IMR-90 (cell line): ENCODE measurements around the gene C1orf159. TPM values are rescaled to one million over a fixed set of nuclear protein-coding genes. Genes with fewer than 3 reads are reported as not detected.

Source experiments
- ATAC-seq: fragments of 200-7000 bp; cut with Tn5 transposase; 2 replicates; pipeline ENCODE4 v1.9.1; 2020; ENCODE audit warnings: low read depth, mild to moderate bottlenecking, moderate library complexity
- BruUV-seq: library from RNA; stranded (reverse); fragments of 400-500 nt; replicated peaks from 2 replicates; lab custom pipeline; 2021; lab: Mats Ljungman, UMichigan
- CTCF ChIA-PET: fragments of 300-600 bp; formaldehyde crosslinking; extraction: SDS; loops from one replicate; lab custom pipeline; 2021; ENCODE audit warnings: antibody characterized with exemption; lab: Yijun Ruan, JAX
- POLR2A ChIA-PET: fragments of 300-600 bp; sonication (Branson Sonifier 250); formaldehyde crosslinking; loops from one replicate; lab custom pipeline; 2022; ENCODE audit warnings: antibody characterized with exemption; ENCODE audit not compliant: unreplicated experiment; lab: Charles Lee
- DNase-seq: peaks from one replicate; pipeline ENCODE4 v3.0.0; 2013
- H2AFZ ChIP-seq: replicated peaks from 2 replicates; pipeline ENCODE3; 2013; ENCODE audit warnings: low read length, mild to moderate bottlenecking; ENCODE audit not compliant: poor library complexity
- H2AK5ac ChIP-seq: 2 replicates; pipeline ENCODE4 v1.6.1; 2013; ENCODE audit warnings: low read depth, low read length, inconsistent platforms
- H2AK9ac ChIP-seq: replicated peaks from 2 replicates; pipeline ENCODE3; 2013; ENCODE audit warnings: mild to moderate bottlenecking, low read depth, low read length, moderate library complexity; ENCODE audit not compliant: poor library complexity
- H2BK120ac ChIP-seq: 2 replicates; pipeline ENCODE4 v1.6.1; 2013; ENCODE audit warnings: low read depth, low read length, inconsistent platforms
- H2BK15ac ChIP-seq: 3 replicates; pipeline ENCODE4 v1.6.1; 2013; ENCODE audit warnings: low read depth, low read length, inconsistent platforms
- H2BK20ac ChIP-seq: 2 replicates; pipeline ENCODE4 v1.6.1; 2013; ENCODE audit warnings: low read depth, mild to moderate bottlenecking, inconsistent platforms, low read length, moderate library complexity
- H2BK5ac ChIP-seq: 2 replicates; pipeline ENCODE4 v1.6.1; 2013; ENCODE audit warnings: mild to moderate bottlenecking, low read depth, low read length, inconsistent platforms; ENCODE audit not compliant: poor library complexity, severe bottlenecking
- H3K14ac ChIP-seq: replicated peaks from 2 replicates; pipeline ENCODE4 v1.6.1; 2013; ENCODE audit warnings: low read depth, low read length, inconsistent platforms
- H3K18ac ChIP-seq: 2 replicates; pipeline ENCODE4 v1.6.1; 2013; ENCODE audit warnings: low read depth, low read length, control low read depth
- H3K23ac ChIP-seq: 2 replicates; pipeline ENCODE4 v1.6.1; 2013; ENCODE audit warnings: low read depth, low read length, inconsistent platforms
- H3K27ac ChIP-seq: 2 replicates; pipeline ENCODE4 v1.5.1; 2013; ENCODE audit warnings: mild to moderate bottlenecking, control low read depth, low read length; ENCODE audit not compliant: insufficient read depth
- H3K27me3 ChIP-seq: 2 replicates; pipeline ENCODE4 v1.6.1; 2013; ENCODE audit warnings: low read length; ENCODE audit not compliant: control insufficient read depth, insufficient read depth
- H3K36me3 ChIP-seq: 2 replicates; pipeline ENCODE4 v1.6.1; 2013; ENCODE audit warnings: low read length, mixed read lengths; ENCODE audit not compliant: control insufficient read depth, insufficient read depth
- H3K4ac ChIP-seq: 2 replicates; pipeline ENCODE4 v1.6.1; 2013; ENCODE audit warnings: low read depth, low read length, inconsistent platforms
- H3K4me1 ChIP-seq: 2 replicates; pipeline ENCODE4 v1.6.1; 2013; ENCODE audit warnings: low read length, mixed read lengths; ENCODE audit not compliant: control insufficient read depth, insufficient read depth
- H3K4me2 ChIP-seq: 2 replicates; pipeline ENCODE4 v1.6.1; 2013; ENCODE audit warnings: low read depth, mild to moderate bottlenecking, control low read depth, low read length, moderate library complexity
- H3K4me3 ChIP-seq: 2 replicates; pipeline ENCODE4 v1.5.1; 2013; ENCODE audit warnings: low read depth, mild to moderate bottlenecking, control low read depth, low read length, moderate library complexity; ENCODE audit not compliant: insufficient read depth
- H3K56ac ChIP-seq: 2 replicates; pipeline ENCODE4 v1.6.1; 2013; ENCODE audit warnings: low read length, inconsistent platforms; ENCODE audit not compliant: insufficient read depth; ENCODE audit errors: extremely low read depth
- H3K79me1 ChIP-seq, 2 experiments: 2 replicates each; pipeline ENCODE4 v1.6.1; 2013; ENCODE audit warnings: low read length in 2 of 2, inconsistent platforms in 1 of 2, low read depth in 1 of 2
- H3K9ac ChIP-seq: 2 replicates; pipeline ENCODE4 v1.6.1; 2013; ENCODE audit warnings: low read depth, low read length, control low read depth
- H3K9me1 ChIP-seq: 2 replicates; pipeline ENCODE4 v1.6.1; 2013; ENCODE audit warnings: low read length, inconsistent platforms; ENCODE audit not compliant: insufficient read depth
- H3K9me3 ChIP-seq: 2 replicates; pipeline ENCODE4 v1.6.1; 2013; ENCODE audit warnings: low read length; ENCODE audit not compliant: control insufficient read depth, insufficient read depth
- H4K20me1 ChIP-seq: 2 replicates; pipeline ENCODE4 v1.6.1; 2013; ENCODE audit warnings: low read length, inconsistent platforms; ENCODE audit not compliant: insufficient read depth
- H4K5ac ChIP-seq: 2 replicates; pipeline ENCODE4 v1.6.1; 2013; ENCODE audit warnings: mild to moderate bottlenecking, low read depth, low read length, control low read depth
- H4K8ac ChIP-seq, 2 experiments: 2 replicates each; pipeline ENCODE4 v1.6.1; 2013; ENCODE audit warnings: low read depth in 2 of 2, low read length in 2 of 2, control low read depth in 1 of 2, inconsistent platforms in 1 of 2
- H4K91ac ChIP-seq: 2 replicates; pipeline ENCODE4 v1.6.1; 2013; ENCODE audit warnings: low read depth, low read length, inconsistent platforms; ENCODE audit not compliant: insufficient read depth
- BHLHE40 ChIP-seq: fragments of 150-350 bp; IDR thresholded peaks from 2 replicates; pipeline ENCODE4 v1.6.1; 2016; ENCODE audit warnings: mild to moderate bottlenecking, low read depth, low read length
- CEBPB ChIP-seq: IDR thresholded peaks from 2 replicates; pipeline ENCODE4 v1.6.1; 2012; ENCODE audit warnings: low read depth, low read length, improper control_type of control experiment
- CHD1 ChIP-seq: IDR thresholded peaks from 2 replicates; pipeline ENCODE4 v1.6.1; 2012; ENCODE audit warnings: low read depth, low read length, improper control_type of control experiment
- FOS ChIP-seq: fragments of 150-350 bp; IDR thresholded peaks from 2 replicates; pipeline ENCODE4 v1.6.1; 2016; ENCODE audit warnings: low read depth, low read length
- MAFK ChIP-seq: IDR thresholded peaks from 2 replicates; pipeline ENCODE4 v1.6.1; 2012; ENCODE audit warnings: low read depth, low read length, improper control_type of control experiment
- MAZ ChIP-seq: IDR thresholded peaks from 2 replicates; pipeline ENCODE4 v1.6.1; 2012; ENCODE audit warnings: low read depth, mild to moderate bottlenecking, low read length, improper control_type of control experiment, moderate library complexity, borderline replicate concordance
- MXI1 ChIP-seq: IDR thresholded peaks from 2 replicates; pipeline ENCODE4 v1.6.1; 2012; ENCODE audit warnings: low read depth, mild to moderate bottlenecking, low read length, moderate library complexity, borderline replicate concordance
- NFE2L2 ChIP-seq: fragments of 150-350 bp; IDR thresholded peaks from 2 replicates; pipeline ENCODE4 v1.6.1; 2016; ENCODE audit warnings: low read depth, mild to moderate bottlenecking, low read length
- POLR2A ChIP-seq: IDR thresholded peaks from 2 replicates; pipeline ENCODE4 v1.6.1; 2012; ENCODE audit warnings: mild to moderate bottlenecking, low read depth, low read length
- RAD21 ChIP-seq: IDR thresholded peaks from 2 replicates; pipeline ENCODE4 v1.6.1; 2012; ENCODE audit warnings: low read length, improper control_type of control experiment
- RCOR1 ChIP-seq: IDR thresholded peaks from 2 replicates; pipeline ENCODE4 v1.6.1; 2012; ENCODE audit warnings: mild to moderate bottlenecking, low read length, improper control_type of control experiment; ENCODE audit not compliant: insufficient replicate concordance
- RFX5 ChIP-seq: IDR thresholded peaks from 2 replicates; pipeline ENCODE4 v1.8.0; 2012; ENCODE audit warnings: low read depth, mild to moderate bottlenecking, low read length, moderate library complexity
- WGBS, 2 experiments: methylation state at CpG; one replicate each; pipeline versions ENCODE4 v1.1.5 to v1.1.7; 2013; ENCODE audit warnings: missing lambda C conversion rate in 2 of 2; ENCODE audit not compliant: insufficient read length in 1 of 2; ENCODE audit errors: extremely low coverage in 2 of 2; 5-methylcytosine and 5-hydroxymethylcytosine counted together
- dilution Hi-C: fragments of 300-500 bp; cut with HindIII; formaldehyde crosslinking; loops from one replicate; pipeline ENCODE4 v1.14.3; 2018; ENCODE audit warnings: low sequenced_read_pairs; ENCODE audit not compliant: unreplicated experiment
- in situ Hi-C: fragments of 300-500 bp; cut with MboI; formaldehyde crosslinking; loops from 3 replicates; pipeline ENCODE4 v1.14.3; 2019; ENCODE audit warnings: low sequenced_read_pairs, inconsistent platforms, mixed read lengths
- intact Hi-C: fragments of 100-400 bp; cut with micrococcal nuclease; formaldehyde crosslinking; loops from 2 replicates; pipeline ENCODE4 v1.10.0; 2022
- polyA plus RNA-seq, 3 experiments: library from polyadenylated mRNA; depleted of rRNA; stranded (reverse); fragments of >200 nt; gene quantifications; 2 replicates each; pipeline ENCODE4 v1.2.3, GENCODE V29; 2012; ENCODE audit warnings: low replicate concordance in 1 of 3
- total RNA-seq: library from RNA; depleted of rRNA; stranded (reverse); fragments of >200 nt; gene quantifications from 2 replicates; pipeline ENCODE4 v1.2.3, GENCODE V29; 2012
- TF ChIP-seq, protein P1 (sequence below): fragments of 150-350 bp; IDR thresholded peaks from 2 replicates; pipeline ENCODE4 v1.6.1; 2017; ENCODE audit warnings: mild to moderate bottlenecking, antibody characterized with exemption, low read length, low read depth
- TF ChIP-seq, protein P2 (sequence below): fragments of 150-350 bp; IDR thresholded peaks from 2 replicates; pipeline ENCODE4 v1.6.1; 2016; ENCODE audit warnings: low read depth, mild to moderate bottlenecking, low read length, moderate library complexity, borderline replicate concordance
- TF ChIP-seq, protein P3 (sequence below): conservative IDR thresholded peaks from 2 replicates; pipeline ENCODE4 v1.5.1; 2012; ENCODE audit warnings: mild to moderate bottlenecking, low read depth, low read length, improper control_type of control experiment

C1orf159 gene
- total and polyA plus RNA-seq, 2 of the 4 experiments (the other 2 are of a cell fraction): 2.9 to 12.6 TPM

DNA sequence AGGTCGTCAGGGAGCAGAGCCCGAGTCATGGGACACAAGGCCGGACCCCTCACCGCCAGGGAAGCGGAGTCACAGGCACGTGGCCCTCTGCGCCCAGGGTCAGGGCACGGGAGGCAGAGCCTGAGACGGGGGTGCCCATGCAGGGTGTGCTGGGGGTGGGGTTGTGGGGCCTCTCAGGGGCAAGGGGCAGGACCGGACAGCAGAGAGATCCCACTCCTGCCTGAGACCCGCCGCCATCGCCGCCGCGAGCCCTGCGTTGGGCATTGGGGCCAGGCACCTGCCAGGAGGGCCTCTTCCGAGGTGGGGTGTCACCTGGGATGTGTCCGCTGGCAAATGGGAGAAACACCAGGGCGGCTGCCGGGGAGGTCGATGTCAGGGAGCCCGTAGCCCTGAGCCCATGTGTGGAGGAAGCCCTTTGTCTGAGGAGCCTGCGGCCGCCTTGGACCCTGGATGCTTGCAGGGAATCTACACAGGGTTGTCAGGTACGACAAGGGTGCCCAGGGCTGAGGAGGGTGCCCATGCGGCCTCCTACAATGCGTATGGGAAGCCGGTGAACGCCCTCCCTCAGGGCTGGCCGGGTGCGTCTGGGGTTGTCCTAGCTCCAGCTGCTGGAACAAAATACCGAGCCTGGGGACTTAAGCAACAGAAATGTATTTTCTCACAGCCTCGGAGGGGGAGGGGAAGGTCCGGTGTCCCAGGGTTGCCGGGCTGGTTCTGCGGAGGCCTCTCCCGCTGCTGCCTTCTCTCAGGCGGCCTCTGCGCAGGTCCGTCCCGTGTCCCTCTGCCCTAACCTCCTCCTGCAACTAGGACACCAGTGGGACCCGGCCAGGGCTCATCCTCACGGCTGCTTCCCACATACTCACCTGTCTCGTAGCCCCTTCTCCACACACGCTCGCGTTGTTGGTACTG, 16.4 kb upstream of the C1orf159 start:
- ChIA-PET CTCF (no interaction called here), POLR2A (no interaction called here)
- H3K4me1 ChIP-seq: no peaks in the 10 kb centered on the region
- H2AK9ac ChIP-seq: no peak overlapping the region
- no peak overlapping the region for H2BK120ac ChIP-seq
- H3K18ac ChIP-seq: no peak overlapping the region
- in situ Hi-C loops (no loop called here), dilution Hi-C loops (no loop called here), intact Hi-C loops (no loop called here)
- no peaks in the 10 kb centered on the region for H4K20me1 ChIP-seq
- 82% methylated on average over 9 of the region's 48 CpGs; no CpG with 5 or more reads in 1 of the 2 experiments for WGBS, 2 experiments
- H3K79me1 ChIP-seq: no peaks in the 10 kb centered on the region
- H3K9me1 ChIP-seq: no peaks in the 10 kb centered on the region
- BruUV-seq: no TSS peak
- no peak overlapping the region for H3K23ac ChIP-seq
- H3K4ac ChIP-seq: no peak overlapping the region
- H3K36me3 ChIP-seq: no peaks in the 10 kb centered on the region
- H2AK5ac ChIP-seq: no peak overlapping the region
- no peak overlapping the region for H3K27ac ChIP-seq
- no peak overlapping the region for H3K4me3 ChIP-seq
- H2AFZ ChIP-seq: no peak overlapping the region
- no peak overlapping the region for H2BK20ac ChIP-seq
- peaks cover 16% of the 10 kb centered on the region for H3K27me3 ChIP-seq
- no peak overlapping the region for H3K9ac ChIP-seq
- no peak overlapping the region for H3K14ac ChIP-seq
- H4K8ac ChIP-seq: no peak overlapping the region
- no peak overlapping the region for H2BK15ac ChIP-seq
- no peak for ATAC-seq
- no peak overlapping the region for H4K91ac ChIP-seq
- no peak overlapping the region for H3K56ac ChIP-seq
- DNase-seq: no peak
- no peaks in the 10 kb centered on the region for H3K9me3 ChIP-seq
- H4K5ac ChIP-seq: no peak overlapping the region
- H2BK5ac ChIP-seq: no peak overlapping the region
- H3K4me2 ChIP-seq: no peak overlapping the region
- TF ChIP-seq MAZ: no peak
- TF ChIP-seq POLR2A: no peak
- TF ChIP-seq BHLHE40: no peak
- no peak for TF ChIP-seq CEBPB
- no peak for TF ChIP-seq MAFK
- TF ChIP-seq, protein P1, sequence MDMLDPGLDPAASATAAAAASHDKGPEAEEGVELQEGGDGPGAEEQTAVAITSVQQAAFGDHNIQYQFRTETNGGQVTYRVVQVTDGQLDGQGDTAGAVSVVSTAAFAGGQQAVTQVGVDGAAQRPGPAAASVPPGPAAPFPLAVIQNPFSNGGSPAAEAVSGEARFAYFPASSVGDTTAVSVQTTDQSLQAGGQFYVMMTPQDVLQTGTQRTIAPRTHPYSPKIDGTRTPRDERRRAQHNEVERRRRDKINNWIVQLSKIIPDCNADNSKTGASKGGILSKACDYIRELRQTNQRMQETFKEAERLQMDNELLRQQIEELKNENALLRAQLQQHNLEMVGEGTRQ: no peak
- TF ChIP-seq, protein P2, sequence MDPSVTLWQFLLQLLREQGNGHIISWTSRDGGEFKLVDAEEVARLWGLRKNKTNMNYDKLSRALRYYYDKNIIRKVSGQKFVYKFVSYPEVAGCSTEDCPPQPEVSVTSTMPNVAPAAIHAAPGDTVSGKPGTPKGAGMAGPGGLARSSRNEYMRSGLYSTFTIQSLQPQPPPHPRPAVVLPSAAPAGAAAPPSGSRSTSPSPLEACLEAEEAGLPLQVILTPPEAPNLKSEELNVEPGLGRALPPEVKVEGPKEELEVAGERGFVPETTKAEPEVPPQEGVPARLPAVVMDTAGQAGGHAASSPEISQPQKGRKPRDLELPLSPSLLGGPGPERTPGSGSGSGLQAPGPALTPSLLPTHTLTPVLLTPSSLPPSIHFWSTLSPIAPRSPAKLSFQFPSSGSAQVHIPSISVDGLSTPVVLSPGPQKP: no peak
- no peak for TF ChIP-seq NFE2L2
- TF ChIP-seq RFX5: no peak
- TF ChIP-seq RAD21: no peak
- TF ChIP-seq, protein P3, sequence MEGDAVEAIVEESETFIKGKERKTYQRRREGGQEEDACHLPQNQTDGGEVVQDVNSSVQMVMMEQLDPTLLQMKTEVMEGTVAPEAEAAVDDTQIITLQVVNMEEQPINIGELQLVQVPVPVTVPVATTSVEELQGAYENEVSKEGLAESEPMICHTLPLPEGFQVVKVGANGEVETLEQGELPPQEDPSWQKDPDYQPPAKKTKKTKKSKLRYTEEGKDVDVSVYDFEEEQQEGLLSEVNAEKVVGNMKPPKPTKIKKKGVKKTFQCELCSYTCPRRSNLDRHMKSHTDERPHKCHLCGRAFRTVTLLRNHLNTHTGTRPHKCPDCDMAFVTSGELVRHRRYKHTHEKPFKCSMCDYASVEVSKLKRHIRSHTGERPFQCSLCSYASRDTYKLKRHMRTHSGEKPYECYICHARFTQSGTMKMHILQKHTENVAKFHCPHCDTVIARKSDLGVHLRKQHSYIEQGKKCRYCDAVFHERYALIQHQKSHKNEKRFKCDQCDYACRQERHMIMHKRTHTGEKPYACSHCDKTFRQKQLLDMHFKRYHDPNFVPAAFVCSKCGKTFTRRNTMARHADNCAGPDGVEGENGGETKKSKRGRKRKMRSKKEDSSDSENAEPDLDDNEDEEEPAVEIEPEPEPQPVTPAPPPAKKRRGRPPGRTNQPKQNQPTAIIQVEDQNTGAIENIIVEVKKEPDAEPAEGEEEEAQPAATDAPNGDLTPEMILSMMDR: no peak
- no peak for TF ChIP-seq MXI1
- TF ChIP-seq CHD1: no peak
- TF ChIP-seq FOS: no peak
- TF ChIP-seq RCOR1: no peak
